NCI-H1417 treated with DMSO at 0.1 percent for 48 hours (cell line): Measurements from ENCODE around the gene ARHGEF7.
"Not testable (repeated sequence)": the region's sequence is repeated elsewhere in the genome, so short reads cannot be mapped to it uniquely, and the experiment has no call there.

Experiments used
- DNase-seq: peaks from one replicate; lab custom pipeline; 2025; lab: John Stamatoyannopoulos, UW

The ARHGEF7 gene

GRCh38 chr13:111198732-111199378 is 83.7 kb downstream of the ARHGEF7 start:
- not testable (repeated sequence) for DNase-seq

- no peak for DNase-seq
Measured at GRCh38 chr13:111201304-111201940, 86.3 kb downstream of the ARHGEF7 start.

GRCh38 chr13:111202156-111202621 is 87.1 kb downstream of the ARHGEF7 start:
- no peak for DNase-seq

- DNase-seq, result no peak
Measured at GRCh38 chr13:111202745-111203144, 87.6 kb downstream of the ARHGEF7 start.

GRCh38 chr13:111203736-111204389 is 88.8 kb downstream of the ARHGEF7 start:
- no peak for DNase-seq

GRCh38 chr13:111204438-111205177 is 89.5 kb downstream of the ARHGEF7 start:
- no peak for DNase-seq

GRCh38 chr13:111206148-111206547 is 91.0 kb downstream of the ARHGEF7 start:
- DNase-seq, result no peak

- no peak for DNase-seq
Measured at GRCh38 chr13:111209613-111210012, 94.5 kb downstream of the ARHGEF7 start.

- DNase-seq, result no peak
Measured at GRCh38 chr13:111210091-111210490, 95.0 kb downstream of the ARHGEF7 start.

GRCh38 chr13:111210544-111211469 is 95.7 kb downstream of the ARHGEF7 start:
- DNase-seq, result no peak

- no peak for DNase-seq
Measured at GRCh38 chr13:111211789-111212516, 96.8 kb downstream of the ARHGEF7 start.

GRCh38 chr13:111212517-111212873 is 97.4 kb downstream of the ARHGEF7 start:
- DNase-seq, result no peak

GRCh38 chr13:111213964-111214726 is 99.0 kb downstream of the ARHGEF7 start:
- DNase-seq, result no peak

GRCh38 chr13:111215081-111216047 is 100.3 kb downstream of the ARHGEF7 start:
- no peak for DNase-seq

- DNase-seq, result no peak
Measured at GRCh38 chr13:111216166-111216960, 101.3 kb downstream of the ARHGEF7 start.

- DNase-seq, result no peak
Measured at GRCh38 chr13:111217641-111218040, 102.5 kb downstream of the ARHGEF7 start.

- DNase-seq, result no peak
Measured at GRCh38 chr13:111219280-111219679, 104.2 kb downstream of the ARHGEF7 start.

GRCh38 chr13:111219950-111220349 is 104.8 kb downstream of the ARHGEF7 start:
- DNase-seq, result no peak
